GM12873 (cell line): Measurements from ENCODE around the gene IQGAP2.

Experiments used
- CTCF ChIP-seq: IDR thresholded peaks from 2 replicates; pipeline ENCODE4 v1.5.1; 2012; ENCODE audit warnings: low read depth, mild to moderate bottlenecking, moderate library complexity, low read length, control low read depth; ENCODE audit not compliant: insufficient read depth; ENCODE audit errors: missing control alignments

The IQGAP2 gene

GRCh38 chr5:76367623-76368371 is 35.3 kb upstream of the IQGAP2 start:
- TF ChIP-seq CTCF = no peak

- no peak for TF ChIP-seq CTCF
These were observed 34.1 kb upstream of the IQGAP2 start for GRCh38 chr5:76368941-76369340.

- TF ChIP-seq CTCF = no peak
These were observed 31.1 kb upstream of the IQGAP2 start for GRCh38 chr5:76371960-76372322.

- TF ChIP-seq CTCF = no peak
These were observed 30.6 kb upstream of the IQGAP2 start for GRCh38 chr5:76372323-76373054.

- TF ChIP-seq CTCF = no peak
These were observed 26.8 kb upstream of the IQGAP2 start for GRCh38 chr5:76376148-76376865.

- no peak for TF ChIP-seq CTCF
These were observed 26.2 kb upstream of the IQGAP2 start for GRCh38 chr5:76376866-76377230.

GRCh38 chr5:76378355-76378754 is 24.7 kb upstream of the IQGAP2 start:
- no peak for TF ChIP-seq CTCF
